DMS114 treated with DMSO at 0.1 percent for 48 hours (cell line): Measurements from ENCODE around the gene KLB.

ENCODE experiments used
- DNase-seq: peaks from one replicate; lab custom pipeline; 2025; ENCODE audit not compliant: unreplicated experiment; lab: John Stamatoyannopoulos, UW

Gene KLB

GRCh38 chr4:39458505-39459300 is 52.0 kb downstream of the KLB start, which contains the start of the genes LIAS and RPL9:
TSS of gene LIAS (plus strand) at chr4:39459056. CDS start at chr4:39459118, 62 bp downstream.
TSS of gene RPL9 (minus strand) at chr4:39458922. CDS start at chr4:39458439, 483 bp downstream.
- peak; percentile 85 for DNase-seq

- peak; percentile 24 for DNase-seq
Observed at GRCh38 chr4:39464886-39465501, 58.3 kb downstream of the KLB start.

GRCh38 chr4:39466747-39467146 is 60.0 kb downstream of the KLB start:
- no peak for DNase-seq

GRCh38 chr4:39467464-39467863 is 60.7 kb downstream of the KLB start:
- no peak for DNase-seq

- DNase-seq = peak; percentile 71
Observed at GRCh38 chr4:39469429-39470077, 62.8 kb downstream of the KLB start.

GRCh38 chr4:39470402-39470801 is 63.7 kb downstream of the KLB start:
- no peak for DNase-seq

GRCh38 chr4:39472396-39472795 is 65.7 kb downstream of the KLB start:
- DNase-seq = no peak

GRCh38 chr4:39476187-39476895 is 69.6 kb downstream of the KLB start:
- no peak for DNase-seq

GRCh38 chr4:39480251-39480650 is 73.5 kb downstream of the KLB start:
- no peak for DNase-seq

GRCh38 chr4:39480902-39481695 is 74.4 kb downstream of the KLB start:
- DNase-seq = no peak

- no peak for DNase-seq
Observed at GRCh38 chr4:39484582-39485272, 78.0 kb downstream of the KLB start.

GRCh38 chr4:39486221-39486804 is 79.6 kb downstream of the KLB start:
- DNase-seq = no peak

GRCh38 chr4:39490322-39490721 is 83.6 kb downstream of the KLB start:
- DNase-seq = no peak

- DNase-seq = no peak
Observed at GRCh38 chr4:39494354-39494753, 87.6 kb downstream of the KLB start.

GRCh38 chr4:39495446-39496213 is 88.9 kb downstream of the KLB start:
- no peak for DNase-seq

GRCh38 chr4:39497909-39498726 is 91.4 kb downstream of the KLB start:
- DNase-seq = no peak

GRCh38 chr4:39498727-39499020 is 91.9 kb downstream of the KLB start:
- no peak for DNase-seq
